ENCODE results near the gene IRF1.

The IRF1 gene

GRCh38 chr5:132435886-132436285 lies 54.7 kb downstream of the IRF1 start:
- no peak for TF ChIP-seq EGR1 (IDR thresholded peaks at IDR 0.05)
- TF ChIP-seq USF1 (IDR thresholded peaks at IDR 0.05) = no peak
- no peak for TF ChIP-seq EP300 (IDR thresholded peaks at IDR 0.05; ENCODE audit: borderline replicate concordance)
- TF ChIP-seq MAX (IDR thresholded peaks at IDR 0.05) = no peak
- TF ChIP-seq YY1 (IDR thresholded peaks at IDR 0.05; ENCODE audit: low read depth) = no peak
- no peak for TF ChIP-seq RAD21 (IDR thresholded peaks at IDR 0.05; ENCODE audit: low read depth)
- no peak for TF ChIP-seq NFIC (IDR thresholded peaks at IDR 0.05)

GRCh38 chr5:132435447-132435846 lies 55.1 kb downstream of the IRF1 start:
- TF ChIP-seq CEBPB (IDR thresholded peaks at IDR 0.05) = no peak
- TF ChIP-seq TAF1 (IDR thresholded peaks at IDR 0.05; ENCODE audit: low read depth) = no peak
- no peak for TF ChIP-seq FOXM1 (IDR thresholded peaks at IDR 0.05; ENCODE audit: borderline replicate concordance, low read depth)
- TF ChIP-seq EGR1 (IDR thresholded peaks at IDR 0.05) = no peak
- no peak for TF ChIP-seq RAD21 (IDR thresholded peaks at IDR 0.05; ENCODE audit: low read depth)
- no peak for TF ChIP-seq EP300 (IDR thresholded peaks at IDR 0.05; ENCODE audit: borderline replicate concordance)
- TF ChIP-seq REST (IDR thresholded peaks at IDR 0.05; ENCODE audit: low read depth) = no peak
- TF ChIP-seq MAX (IDR thresholded peaks at IDR 0.05) = no peak
- TF ChIP-seq USF1 (IDR thresholded peaks at IDR 0.05) = no peak

GRCh38 chr5:132434416-132435286 lies 55.9 kb downstream of the IRF1 start:
- TF ChIP-seq RAD21 (IDR thresholded peaks at IDR 0.05; ENCODE audit: low read depth) (no peak), EGR1 (IDR thresholded peaks at IDR 0.05) (no peak), CEBPB (IDR thresholded peaks at IDR 0.05) (no peak), FOXM1 (IDR thresholded peaks at IDR 0.05; ENCODE audit: borderline replicate concordance, low read depth) (no peak), USF1 (IDR thresholded peaks at IDR 0.05) (no peak), TCF12 (IDR thresholded peaks at IDR 0.05; ENCODE audit: low read depth) (no peak), YY1 (IDR thresholded peaks at IDR 0.05; ENCODE audit: low read depth) (no peak), EP300 (IDR thresholded peaks at IDR 0.05; ENCODE audit: borderline replicate concordance) (no peak), MAX (IDR thresholded peaks at IDR 0.05) (no peak), TEAD4 (IDR thresholded peaks at IDR 0.05) (no peak), TAF1 (IDR thresholded peaks at IDR 0.05; ENCODE audit: low read depth) (no peak), ZBTB7A (IDR thresholded peaks at IDR 0.05; ENCODE audit: low read depth) (no peak), CREB1 (IDR thresholded peaks at IDR 0.05; ENCODE audit: low read depth) (no peak), REST (IDR thresholded peaks at IDR 0.05; ENCODE audit: low read depth) (no peak), NFIC (IDR thresholded peaks at IDR 0.05) (no peak)

- no peak for TF ChIP-seq YY1 (IDR thresholded peaks at IDR 0.05; ENCODE audit: low read depth)
- no peak for TF ChIP-seq TCF12 (IDR thresholded peaks at IDR 0.05; ENCODE audit: low read depth)
- TF ChIP-seq RAD21 (IDR thresholded peaks at IDR 0.05; ENCODE audit: low read depth) = no peak
- TF ChIP-seq TAF1 (IDR thresholded peaks at IDR 0.05; ENCODE audit: low read depth) = no peak
- no peak for TF ChIP-seq ZBTB7A (IDR thresholded peaks at IDR 0.05; ENCODE audit: low read depth)
- no peak for TF ChIP-seq REST (IDR thresholded peaks at IDR 0.05; ENCODE audit: low read depth)
- no peak for TF ChIP-seq EGR1 (IDR thresholded peaks at IDR 0.05)
- TF ChIP-seq CEBPB (IDR thresholded peaks at IDR 0.05) = no peak
Measured at GRCh38 chr5:132433141-132433540, 57.4 kb downstream of the IRF1 start.
